Measurements from ENCODE around the gene MRAP2.

DNA sequence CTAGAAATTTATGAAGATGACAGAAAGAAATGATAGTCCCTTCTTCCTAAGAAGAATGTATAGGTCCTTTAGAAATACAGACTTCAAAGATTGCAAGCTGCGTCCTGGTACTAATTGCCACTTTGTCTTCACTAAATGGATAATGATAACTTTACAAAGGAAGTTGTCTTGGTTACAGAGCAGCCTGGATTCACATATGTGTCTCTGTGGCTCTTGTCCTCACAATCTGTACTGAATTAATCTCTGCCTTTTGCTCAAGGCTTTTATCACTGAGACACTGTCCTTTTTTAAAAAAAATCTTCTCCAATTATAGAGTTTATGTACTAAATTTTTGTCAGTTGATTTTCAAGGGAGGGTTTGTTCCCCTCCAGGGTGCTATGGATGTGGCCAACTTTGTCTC, 17.5 kb upstream of the MRAP2 start:
- TF ChIP-seq, protein P1, sequence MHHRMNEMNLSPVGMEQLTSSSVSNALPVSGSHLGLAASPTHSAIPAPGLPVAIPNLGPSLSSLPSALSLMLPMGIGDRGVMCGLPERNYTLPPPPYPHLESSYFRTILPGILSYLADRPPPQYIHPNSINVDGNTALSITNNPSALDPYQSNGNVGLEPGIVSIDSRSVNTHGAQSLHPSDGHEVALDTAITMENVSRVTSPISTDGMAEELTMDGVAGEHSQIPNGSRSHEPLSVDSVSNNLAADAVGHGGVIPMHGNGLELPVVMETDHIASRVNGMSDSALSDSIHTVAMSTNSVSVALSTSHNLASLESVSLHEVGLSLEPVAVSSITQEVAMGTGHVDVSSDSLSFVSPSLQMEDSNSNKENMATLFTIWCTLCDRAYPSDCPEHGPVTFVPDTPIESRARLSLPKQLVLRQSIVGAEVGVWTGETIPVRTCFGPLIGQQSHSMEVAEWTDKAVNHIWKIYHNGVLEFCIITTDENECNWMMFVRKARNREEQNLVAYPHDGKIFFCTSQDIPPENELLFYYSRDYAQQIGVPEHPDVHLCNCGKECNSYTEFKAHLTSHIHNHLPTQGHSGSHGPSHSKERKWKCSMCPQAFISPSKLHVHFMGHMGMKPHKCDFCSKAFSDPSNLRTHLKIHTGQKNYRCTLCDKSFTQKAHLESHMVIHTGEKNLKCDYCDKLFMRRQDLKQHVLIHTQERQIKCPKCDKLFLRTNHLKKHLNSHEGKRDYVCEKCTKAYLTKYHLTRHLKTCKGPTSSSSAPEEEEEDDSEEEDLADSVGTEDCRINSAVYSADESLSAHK (CRISPR knock-in tag; IDR thresholded peaks at IDR 0.05; ENCODE audit: borderline replicate concordance), result no peak
- TF ChIP-seq, protein P2, sequence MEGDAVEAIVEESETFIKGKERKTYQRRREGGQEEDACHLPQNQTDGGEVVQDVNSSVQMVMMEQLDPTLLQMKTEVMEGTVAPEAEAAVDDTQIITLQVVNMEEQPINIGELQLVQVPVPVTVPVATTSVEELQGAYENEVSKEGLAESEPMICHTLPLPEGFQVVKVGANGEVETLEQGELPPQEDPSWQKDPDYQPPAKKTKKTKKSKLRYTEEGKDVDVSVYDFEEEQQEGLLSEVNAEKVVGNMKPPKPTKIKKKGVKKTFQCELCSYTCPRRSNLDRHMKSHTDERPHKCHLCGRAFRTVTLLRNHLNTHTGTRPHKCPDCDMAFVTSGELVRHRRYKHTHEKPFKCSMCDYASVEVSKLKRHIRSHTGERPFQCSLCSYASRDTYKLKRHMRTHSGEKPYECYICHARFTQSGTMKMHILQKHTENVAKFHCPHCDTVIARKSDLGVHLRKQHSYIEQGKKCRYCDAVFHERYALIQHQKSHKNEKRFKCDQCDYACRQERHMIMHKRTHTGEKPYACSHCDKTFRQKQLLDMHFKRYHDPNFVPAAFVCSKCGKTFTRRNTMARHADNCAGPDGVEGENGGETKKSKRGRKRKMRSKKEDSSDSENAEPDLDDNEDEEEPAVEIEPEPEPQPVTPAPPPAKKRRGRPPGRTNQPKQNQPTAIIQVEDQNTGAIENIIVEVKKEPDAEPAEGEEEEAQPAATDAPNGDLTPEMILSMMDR (CRISPR knock-in tag; IDR thresholded peaks at IDR 0.05), result no peak
- TF ChIP-seq NR3C1 (CRISPR knock-in tag; IDR thresholded peaks at IDR 0.05) (no peak), ZNF350 (CRISPR knock-in tag; IDR thresholded peaks at IDR 0.05; ENCODE audit: borderline replicate concordance, low read depth) (no peak), SRY (CRISPR knock-in tag; IDR thresholded peaks at IDR 0.05) (no peak), SP1 (IDR thresholded peaks at IDR 0.05) (no peak), SP1 (CRISPR knock-in tag; IDR thresholded peaks at IDR 0.05) (no peak)
- TF ChIP-seq, protein P3, sequence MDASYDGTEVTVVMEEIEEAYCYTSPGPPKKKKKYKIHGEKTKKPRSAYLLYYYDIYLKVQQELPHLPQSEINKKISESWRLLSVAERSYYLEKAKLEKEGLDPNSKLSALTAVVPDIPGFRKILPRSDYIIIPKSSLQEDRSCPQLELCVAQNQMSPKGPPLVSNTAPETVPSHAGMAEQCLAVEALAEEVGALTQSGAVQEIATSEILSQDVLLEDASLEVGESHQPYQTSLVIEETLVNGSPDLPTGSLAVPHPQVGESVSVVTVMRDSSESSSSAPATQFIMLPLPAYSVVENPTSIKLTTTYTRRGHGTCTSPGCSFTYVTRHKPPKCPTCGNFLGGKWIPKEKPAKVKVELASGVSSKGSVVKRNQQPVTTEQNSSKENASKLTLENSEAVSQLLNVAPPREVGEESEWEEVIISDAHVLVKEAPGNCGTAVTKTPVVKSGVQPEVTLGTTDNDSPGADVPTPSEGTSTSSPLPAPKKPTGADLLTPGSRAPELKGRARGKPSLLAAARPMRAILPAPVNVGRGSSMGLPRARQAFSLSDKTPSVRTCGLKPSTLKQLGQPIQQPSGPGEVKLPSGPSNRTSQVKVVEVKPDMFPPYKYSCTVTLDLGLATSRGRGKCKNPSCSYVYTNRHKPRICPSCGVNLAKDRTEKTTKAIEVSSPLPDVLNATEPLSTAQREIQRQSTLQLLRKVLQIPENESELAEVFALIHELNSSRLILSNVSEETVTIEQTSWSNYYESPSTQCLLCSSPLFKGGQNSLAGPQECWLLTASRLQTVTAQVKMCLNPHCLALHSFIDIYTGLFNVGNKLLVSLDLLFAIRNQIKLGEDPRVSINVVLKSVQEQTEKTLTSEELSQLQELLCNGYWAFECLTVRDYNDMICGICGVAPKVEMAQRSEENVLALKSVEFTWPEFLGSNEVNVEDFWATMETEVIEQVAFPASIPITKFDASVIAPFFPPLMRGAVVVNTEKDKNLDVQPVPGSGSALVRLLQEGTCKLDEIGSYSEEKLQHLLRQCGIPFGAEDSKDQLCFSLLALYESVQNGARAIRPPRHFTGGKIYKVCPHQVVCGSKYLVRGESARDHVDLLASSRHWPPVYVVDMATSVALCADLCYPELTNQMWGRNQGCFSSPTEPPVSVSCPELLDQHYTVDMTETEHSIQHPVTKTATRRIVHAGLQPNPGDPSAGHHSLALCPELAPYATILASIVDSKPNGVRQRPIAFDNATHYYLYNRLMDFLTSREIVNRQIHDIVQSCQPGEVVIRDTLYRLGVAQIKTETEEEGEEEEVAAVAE (CRISPR knock-in tag; IDR thresholded peaks at IDR 0.05; ENCODE audit: borderline replicate concordance), result no peak
